Heart left ventricle (tissue), 16 donors: ENCODE data around the gene MFSD1. TPM values are rescaled to one million over a fixed set of nuclear protein-coding genes. Genes with fewer than 3 reads are reported as not detected.

ENCODE experiments used
- ATAC-seq, 4 donors: fragments of 200-7000 bp; cut with Tn5 transposase; one replicate each; pipeline ENCODE4 v1.9.1; 2020 to 2022; ENCODE audit warnings: moderate library complexity in 4 of 4, mild to moderate bottlenecking in 3 of 4, moderate number of reproducible peaks in 1 of 4
- DNase-seq, 5 donors: peaks; one replicate each; pipeline ENCODE4 v3.0.0-alpha.2; 2020
- H3K27ac ChIP-seq, 12 donors: fragments of 200-600 bp; sonication (generic) in 4 of 12; one replicate each; pipeline versions ENCODE4 v1.5.0 to v1.8.0; 2016 to 2022; ENCODE audit warnings: mild to moderate bottlenecking in 2 of 12
- H3K27me3 ChIP-seq, 9 donors: fragments of 200-600 bp; sonication (generic) in 2 of 9; one replicate each; pipeline versions ENCODE4 v1.5.1 to v1.8.0; 2016 to 2022; ENCODE audit warnings: mild to moderate bottlenecking in 3 of 9
- H3K36me3 ChIP-seq, 9 donors: fragments of 200-600 bp; sonication (generic) in 2 of 9; one replicate each; pipeline versions ENCODE4 v1.5.0 to v1.8.0; 2018 to 2022; ENCODE audit warnings: mild to moderate bottlenecking in 2 of 9
- H3K4me1 ChIP-seq, 12 donors: fragments of 200-600 bp; sonication (generic) in 4 of 12; one replicate each; pipeline versions ENCODE4 v1.5.0 to v1.8.0; 2016 to 2022; ENCODE audit warnings: mild to moderate bottlenecking in 3 of 12
- H3K4me3 ChIP-seq, 12 donors: fragments of 200-600 bp; sonication (generic) in 4 of 12; one replicate each; pipeline versions ENCODE4 v1.5.0 to v1.8.0; 2017 to 2022; ENCODE audit warnings: mild to moderate bottlenecking in 9 of 12, moderate library complexity in 4 of 12
- H3K9me3 ChIP-seq, 12 donors: fragments of 200-600 bp; sonication (generic) in 4 of 12; one replicate each; pipeline versions ENCODE4 v1.5.0 to v1.8.0; 2016 to 2022; ENCODE audit warnings: mild to moderate bottlenecking in 1 of 12
- CTCF ChIP-seq, 12 donors: fragments of 200-600 bp; sonication (generic) in 4 of 12; IDR thresholded peaks; one replicate each; pipeline versions ENCODE4 v1.5.0 to v1.8.0; 2018 to 2022; ENCODE audit warnings: antibody characterized with exemption in 12 of 12, mild to moderate bottlenecking in 5 of 12
- POLR2A ChIP-seq, 2 donors: fragments of 450-650 bp; IDR thresholded peaks; one replicate each; pipeline ENCODE4 v1.6.1; 2017; ENCODE audit warnings: antibody characterized with exemption in 2 of 2, mild to moderate bottlenecking in 2 of 2, moderate library complexity in 2 of 2
- WGBS, 4 donors: extraction: QIAGEN DNeasy Blood & Tissue Kit in 2 of 4; methylation state at CpG; one replicate each; pipeline versions ENCODE4 v1.1.5 to v1.1.7; 2013 to 2018; 5-methylcytosine and 5-hydroxymethylcytosine counted together
- intact Hi-C, 10 donors: fragments of 100-400 bp; cut with DNase I; formaldehyde crosslinking; loops; one replicate each; pipeline versions ENCODE4 v1.11.1 to v1.14.2; 2022
- polyA plus RNA-seq, 2 donors: library from polyadenylated mRNA; stranded (reverse); fragments of 200-250 nt; gene quantifications; one replicate each; pipeline ENCODE4 v1.2.3, GENCODE V29; 2013
- total RNA-seq, 9 donors: library from RNA; depleted of rRNA in 2 of 9; stranded (reverse); fragments of >200 nt in 2 of 9; fragmentation: NEBNext Ultra II Directional in 3 of 9; extraction: Animal tissue kit (Norgen Biotek cat#: 25700) in 3 of 9; gene quantifications; one replicate each; pipeline versions ENCODE4 v1.1.0 to v1.2.4, GENCODE V29; 2016 to 2023
- donor health status: ischemic (EF 13 %, LVEDD 7.1; RV severe dilation, severe dysfunction).
- donor health status: healthy with polysubstance abuse.
- donor health status: DM: no; HTN: yes; CAD: no.
- donor health status: DM: no; HTN: no; CAD: no.
- donor health status: ischemic (EF 25% LVEDD 6.9; RV normal size, moderate dysfunction).
- donor health status: ischemic (EF 25% LVEDD 5.7; RV mildly dilated, moderate dysfunction).
- donor health status: healthy.
- donor health status: DM: yes; HTN: yes; CAD: no.
- donor health status: ischemic (EF 35%, LVEDD 5.7; RV mildly dilated, moderate dysfunction).
- donor health status: nonischemic (EF 11% LVEDD 7.7; RV severe dilation, severe dysfunction).
- donor health status: DM: yes; HTN: yes; CAD: no.
- donor health status: PGD.
- donor health status: ischemic (EF 29% LVEDD 5.4; RV normal size, mild dysfunction).
- donor health status: nonischemic (EF 23%, LVEDD 6.1; RV moderate dilation, normal function).

MFSD1 gene
- total and polyA plus RNA-seq, 11 donors, result 9.6 to 71.4 (median 35.7) TPM

GRCh38 chr3:158863247-158863646 is 61.4 kb downstream of the MFSD1 start:
- Histone ChIP-seq H3K4me1 (no peaks in the 10 kb centered on the region), H3K4me3 (no peak overlapping the region), H3K9me3 (no peaks in the 10 kb centered on the region), H3K27ac (no peak overlapping the region), H3K36me3 (no peaks in the 10 kb centered on the region), H3K27me3 (no peaks in the 10 kb centered on the region)
- ATAC-seq (no peak), DNase-seq (no peak)
- 65 to 69% (median 67%) methylated on average over 2 of the region's 2 CpGs for WGBS, 4 donors
- intact Hi-C loops, result no loop called here
- no peak for TF ChIP-seq POLR2A (IDR thresholded peaks at IDR 0.05)
- no peak for TF ChIP-seq CTCF (IDR thresholded peaks at IDR 0.05)

GRCh38 chr3:158864492-158864891 is 62.6 kb downstream of the MFSD1 start:
- H3K4me3 ChIP-seq, result no peak overlapping the region
- 90 to 94% (median 93%) methylated on average over 6 of the region's 6 CpGs for WGBS, 4 donors
- intact Hi-C loops, result no loop called here
- DNase-seq (no peak), ATAC-seq (no peak)
- no peak for TF ChIP-seq POLR2A (IDR thresholded peaks at IDR 0.05)
- no peak for TF ChIP-seq CTCF (IDR thresholded peaks at IDR 0.05)
- H3K9me3 ChIP-seq, result no peaks in the 10 kb centered on the region
- no peaks in the 10 kb centered on the region for H3K4me1 ChIP-seq
- no peak overlapping the region for H3K27ac ChIP-seq
- no peaks in the 10 kb centered on the region for H3K27me3 ChIP-seq
- peaks cover 0 to 2% (median 0%) of the 10 kb centered on the region in 9 donors for H3K36me3 ChIP-seq

- no peaks in the 10 kb centered on the region for H3K4me1 ChIP-seq
- no peak overlapping the region for H3K4me3 ChIP-seq
- peaks cover 0 to 3% (median 0%) of the 10 kb centered on the region in 9 donors for H3K36me3 ChIP-seq
- TF ChIP-seq POLR2A (IDR thresholded peaks at IDR 0.05) (no peak), CTCF (IDR thresholded peaks at IDR 0.05) (no peak)
- H3K27me3 ChIP-seq, result no peaks in the 10 kb centered on the region
- no peak overlapping the region for H3K27ac ChIP-seq
- ATAC-seq (no peak), DNase-seq (no peak)
- intact Hi-C loops, result no loop called here
- H3K9me3 ChIP-seq, result no peaks in the 10 kb centered on the region
Observed at GRCh38 chr3:158875700-158876099, 73.8 kb downstream of the MFSD1 start.

Other genes starting within 250 kb of the MFSD1 start
- 100 to 1,000 TPM in 6 of 9 donors, 10 to 100 TPM in 3; 64.9 to 258 (median 123) TPM for gene MLF1, start 230.9 kb upstream of the MFSD1 start, total RNA-seq
- 10 to 100 TPM; 85.6 to 93.5 TPM for gene MLF1, start 230.9 kb upstream of the MFSD1 start, polyA plus RNA-seq
- 10 to 100 TPM; 49.0 to 77.7 (median 50.9) TPM for gene GFM1, start 157.5 kb upstream of the MFSD1 start, total RNA-seq
- gene GFM1, start 157.5 kb upstream of the MFSD1 start, polyA plus RNA-seq, result 10 to 100 TPM; 15.7 to 45.4 TPM
- 10 to 100 TPM in 2 of 9 donors, 1 to 10 TPM in 7; 2.3 to 21.8 (median 3.5) TPM for gene LXN, start 129.4 kb upstream of the MFSD1 start, total RNA-seq
- gene LXN, start 129.4 kb upstream of the MFSD1 start, polyA plus RNA-seq, result 1 to 10 TPM; 3.3 to 5.6 TPM
- gene RARRES1, start 69.6 kb upstream of the MFSD1 start, total RNA-seq, result 10 to 100 TPM in 4 of 9 donors, 1 to 10 TPM in 4, under 1 TPM in 1; 0.63 to 69.4 (median 3.5) TPM
- 1 to 10 TPM; 3.6 to 8.9 TPM for gene RARRES1, start 69.6 kb upstream of the MFSD1 start, polyA plus RNA-seq